ENCODE results near the gene TLK1.

Gene TLK1

GRCh38 chr2:170968205-170969003, 192.3 kb downstream of the TLK1 start:
- no peak for DNase-seq (ENCODE audit: low read depth, low spot score)

- no peak for DNase-seq (ENCODE audit: low read depth, low spot score)
These were observed 193.1 kb downstream of the TLK1 start for GRCh38 chr2:170967553-170967952.

GRCh38 chr2:170966648-170967396, 193.9 kb downstream of the TLK1 start:
- no peak for DNase-seq (ENCODE audit: low read depth, low spot score)

GRCh38 chr2:170965446-170966225, 195.1 kb downstream of the TLK1 start:
- no peak for DNase-seq (ENCODE audit: low read depth, low spot score)

- DNase-seq (ENCODE audit: low read depth, low spot score): no peak
These were observed 197.3 kb downstream of the TLK1 start for GRCh38 chr2:170963386-170963785.

GRCh38 chr2:170953941-170954340, 206.8 kb downstream of the TLK1 start:
- no peak for DNase-seq (ENCODE audit: low read depth, low spot score)

- no peak for DNase-seq (ENCODE audit: low read depth, low spot score)
These were observed 210.4 kb downstream of the TLK1 start for GRCh38 chr2:170950221-170950761.

- DNase-seq (ENCODE audit: low read depth, low spot score): no peak
These were observed 211.3 kb downstream of the TLK1 start for GRCh38 chr2:170949415-170949814.

- DNase-seq (ENCODE audit: low read depth, low spot score): no peak
These were observed 216.1 kb downstream of the TLK1 start for GRCh38 chr2:170944545-170944944.

- DNase-seq (ENCODE audit: low read depth, low spot score): no peak
These were observed 217.1 kb downstream of the TLK1 start for GRCh38 chr2:170943596-170943995.

GRCh38 chr2:170943041-170943440, 217.7 kb downstream of the TLK1 start:
- no peak for DNase-seq (ENCODE audit: low read depth, low spot score)

GRCh38 chr2:170942615-170943014, 218.1 kb downstream of the TLK1 start:
- no peak for DNase-seq (ENCODE audit: low read depth, low spot score)
